Jurkat, Clone E6-1 (cell line): ENCODE measurements around the gene CYP27C1.
"Not testable (repeated sequence)": the region's sequence is repeated elsewhere in the genome, so short reads cannot be mapped to it uniquely, and the experiment has no call there.

ENCODE experiments used
- DNase-seq: peaks from one replicate; pipeline ENCODE4 v3.0.0-alpha.2; 2011; ENCODE audit warnings: low read depth, low spot score
- H3K4me3 ChIP-seq: 2 replicates; pipeline ENCODE4 v1.5.1; 2011; ENCODE audit warnings: mild to moderate bottlenecking, low read length, control low read depth, moderate library complexity

Gene CYP27C1

DNA sequence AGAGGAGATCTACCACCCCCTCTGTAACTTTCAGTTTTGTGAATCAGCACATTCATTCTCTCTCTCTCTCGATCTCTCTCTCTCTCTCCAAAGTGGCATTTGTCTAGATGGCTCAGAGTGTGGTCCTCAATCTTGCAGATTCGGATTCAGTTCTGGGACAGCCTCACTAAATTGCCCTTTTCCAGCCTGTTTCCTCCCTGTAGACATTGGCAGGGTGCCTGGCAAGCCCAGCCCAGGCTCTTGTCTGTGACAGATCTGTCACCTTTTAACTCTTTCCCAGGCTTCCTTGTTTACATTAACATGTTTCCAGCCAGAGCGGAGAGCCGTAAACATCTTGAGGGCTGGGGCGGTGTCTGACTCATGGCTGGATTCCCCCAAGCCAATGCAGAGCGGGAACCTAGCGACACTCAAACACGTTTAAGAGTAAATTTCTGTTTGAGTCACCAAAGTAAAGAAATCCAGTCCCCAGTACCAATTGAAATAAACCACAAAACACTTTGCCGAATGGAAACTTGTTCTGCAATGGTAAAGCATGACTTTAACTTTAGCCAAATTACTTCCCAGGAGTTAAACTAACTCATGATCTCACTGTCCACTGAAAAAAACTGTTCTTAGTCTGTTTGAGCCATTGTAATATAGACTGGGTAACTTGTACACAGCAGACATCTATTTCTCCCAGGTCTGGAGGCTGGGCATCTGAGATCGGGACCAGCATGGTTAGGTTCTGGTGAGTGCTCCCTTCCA, 6.6 kb upstream of the CYP27C1 start:
- DNase-seq: no peak
- H3K4me3 ChIP-seq: no peak overlapping the region

DNA sequence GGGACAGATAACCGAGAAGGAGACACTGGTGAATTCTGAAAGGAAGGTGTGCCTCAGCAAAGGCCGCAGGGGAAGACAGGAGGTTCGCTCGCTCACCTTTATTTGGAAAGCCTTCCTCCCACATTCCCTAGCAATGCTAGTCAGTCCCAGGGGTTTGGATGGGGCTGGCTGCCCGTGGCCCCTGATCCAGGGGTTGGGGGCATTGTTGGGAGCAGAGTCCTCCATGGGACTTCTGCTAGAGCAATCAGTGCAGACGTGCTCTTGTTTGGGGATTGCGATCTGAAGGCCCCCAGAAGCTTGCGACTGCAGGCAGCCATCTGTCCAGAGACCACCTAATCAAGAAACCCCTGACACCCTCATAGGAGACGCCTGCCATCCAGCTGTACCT, 6.0 kb upstream of the CYP27C1 start:
- no peak overlapping the region for H3K4me3 ChIP-seq
- no peak for DNase-seq

- no peak for DNase-seq
- H3K4me3 ChIP-seq: no peak overlapping the region
These were observed 5.3 kb upstream of the CYP27C1 start for GRCh38 chr2:127225186-127225960.

DNA sequence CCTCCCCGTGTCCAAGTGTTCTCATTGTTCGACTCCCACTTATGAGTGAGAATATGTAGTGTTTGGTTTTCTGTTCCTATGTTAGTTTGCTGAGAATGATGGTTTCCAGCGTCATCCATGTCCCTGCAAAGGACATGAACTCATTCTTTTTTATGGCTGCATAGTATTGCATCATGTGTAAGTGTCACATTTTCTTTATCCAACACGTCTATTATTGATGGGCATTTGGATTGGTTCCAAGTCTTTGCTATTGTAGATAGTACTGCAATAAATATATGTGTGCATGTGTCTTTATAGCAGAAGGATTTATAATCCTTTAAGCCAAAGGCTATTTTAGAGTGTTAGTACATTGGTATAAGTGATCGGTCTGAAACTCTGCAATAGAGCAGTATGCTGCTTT, 4.0 kb upstream of the CYP27C1 start:
- DNase-seq, H3K4me3 ChIP-seq: not testable (repeated sequence)

- DNase-seq: no peak
These were observed 849 bp upstream of the CYP27C1 start for GRCh38 chr2:127220768-127221527.

GRCh38 chr2:127219171-127220070, 678 bp downstream of the CYP27C1 start:
- no peak overlapping the region; the same call in 1 of the 2 replicates for H3K4me3 ChIP-seq
- DNase-seq: no peak

More at GRCh38 chr2:127220768-127221527, 849 bp upstream of the CYP27C1 start:
- no peak overlapping the region for H3K4me3 ChIP-seq

DNA sequence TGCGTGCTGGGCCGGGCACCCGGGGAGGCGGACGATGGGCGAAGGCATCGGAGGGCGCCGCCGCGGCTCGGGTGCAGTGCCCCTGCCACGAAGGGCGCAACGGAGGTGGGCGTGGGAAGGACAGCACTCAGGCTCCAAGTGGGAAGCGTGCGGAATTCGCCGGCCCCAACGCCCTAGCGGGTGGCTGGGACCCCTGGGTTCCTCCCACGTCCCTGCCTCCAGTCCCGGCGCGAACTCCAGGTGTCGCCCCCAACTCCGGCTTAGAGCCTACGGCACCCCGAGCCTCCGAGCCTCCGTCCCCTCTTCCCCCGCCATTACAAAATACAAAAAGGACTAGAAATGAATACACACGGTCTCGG, 1.3 kb downstream of the CYP27C1 start:
- H3K4me3 ChIP-seq: no peak overlapping the region

DNA sequence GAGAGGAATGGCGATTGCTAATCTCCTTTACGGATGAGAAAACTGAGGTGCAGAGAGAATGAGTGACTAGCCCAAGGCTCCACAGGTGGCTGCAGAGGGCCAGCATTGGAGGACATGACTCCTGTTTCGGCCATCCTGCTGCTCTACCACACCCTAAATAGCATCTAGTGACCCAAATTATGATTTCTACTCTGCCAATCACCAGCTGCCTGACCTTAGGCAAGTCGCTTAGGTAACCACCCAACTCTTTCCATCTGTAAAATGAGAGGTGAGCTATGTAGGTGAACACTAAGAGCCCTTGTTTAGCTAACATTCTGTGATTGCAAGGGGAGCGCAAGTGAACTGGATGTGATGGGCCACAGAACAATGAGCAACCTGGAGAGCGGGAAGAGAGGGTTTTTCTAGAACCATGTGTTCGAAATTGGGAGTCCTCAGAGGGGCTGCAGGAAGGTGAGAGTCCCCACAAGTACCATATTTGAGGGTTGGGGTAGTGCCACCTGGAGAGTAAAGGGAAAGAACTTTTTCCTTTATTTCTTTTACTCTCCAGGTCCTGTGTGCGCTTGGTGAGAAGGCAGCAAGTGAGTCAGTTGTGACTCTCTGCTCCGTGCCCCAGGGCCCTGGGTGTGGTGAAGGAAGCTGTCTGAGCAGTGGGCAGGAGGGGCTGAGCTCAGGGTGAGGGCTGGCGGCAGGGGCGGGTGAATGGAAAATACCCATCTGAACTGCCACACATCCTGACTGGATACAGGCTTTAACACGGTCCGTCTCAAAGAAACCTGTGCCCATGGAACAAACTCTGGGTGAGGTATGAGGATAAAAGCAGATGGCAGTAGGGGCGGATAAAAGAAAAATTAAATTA, 2.4 kb downstream of the CYP27C1 start:
- DNase-seq: no peak
- no peak overlapping the region for H3K4me3 ChIP-seq

More for the DNA sequence above, 1.3 kb downstream of the CYP27C1 start:
- no peak for DNase-seq

GRCh38 chr2:127216593-127216992, 3.5 kb downstream of the CYP27C1 start:
- H3K4me3 ChIP-seq: no peak overlapping the region
- DNase-seq: no peak

DNA sequence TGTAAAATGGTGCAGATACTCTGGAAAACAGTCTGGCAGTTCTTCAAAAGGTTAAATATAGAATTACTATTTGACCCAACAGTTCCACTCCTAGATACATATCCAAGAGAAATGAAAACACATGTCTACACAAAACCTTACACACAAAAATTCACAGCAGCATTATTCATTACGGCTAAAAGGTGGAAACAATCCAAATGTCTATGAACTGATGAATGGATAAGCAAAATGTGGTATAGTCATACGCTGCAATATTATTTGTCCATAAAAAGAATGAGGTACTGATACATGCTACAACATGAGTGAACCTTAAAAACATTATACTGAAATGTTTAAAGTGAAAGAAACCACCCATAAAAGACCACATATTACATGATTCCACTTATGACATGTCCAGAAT, 4.0 kb downstream of the CYP27C1 start:
- DNase-seq: no peak
- no peak overlapping the region for H3K4me3 ChIP-seq

DNA sequence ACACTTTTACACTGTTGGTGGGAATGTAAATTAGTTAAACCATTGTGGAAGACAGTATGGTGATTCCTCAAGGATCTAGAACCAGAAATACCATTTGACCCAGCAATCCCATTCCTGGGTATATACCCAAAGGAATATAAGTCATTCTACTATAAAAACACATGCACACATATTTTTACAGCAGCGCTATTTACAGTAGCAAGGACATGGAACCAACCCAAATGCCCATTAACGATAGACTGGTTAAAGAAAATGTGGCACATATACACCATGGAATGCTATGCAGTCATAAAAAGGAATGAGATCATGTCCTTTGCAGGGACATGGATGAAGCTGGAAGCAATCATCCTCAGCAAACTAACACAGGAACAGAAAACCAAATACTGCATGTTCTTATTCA, 5.9 kb downstream of the CYP27C1 start:
- DNase-seq, H3K4me3 ChIP-seq: not testable (repeated sequence)

GRCh38 chr2:127208313-127208712, 11.8 kb downstream of the CYP27C1 start:
- H3K4me3 ChIP-seq: no peak overlapping the region

DNA sequence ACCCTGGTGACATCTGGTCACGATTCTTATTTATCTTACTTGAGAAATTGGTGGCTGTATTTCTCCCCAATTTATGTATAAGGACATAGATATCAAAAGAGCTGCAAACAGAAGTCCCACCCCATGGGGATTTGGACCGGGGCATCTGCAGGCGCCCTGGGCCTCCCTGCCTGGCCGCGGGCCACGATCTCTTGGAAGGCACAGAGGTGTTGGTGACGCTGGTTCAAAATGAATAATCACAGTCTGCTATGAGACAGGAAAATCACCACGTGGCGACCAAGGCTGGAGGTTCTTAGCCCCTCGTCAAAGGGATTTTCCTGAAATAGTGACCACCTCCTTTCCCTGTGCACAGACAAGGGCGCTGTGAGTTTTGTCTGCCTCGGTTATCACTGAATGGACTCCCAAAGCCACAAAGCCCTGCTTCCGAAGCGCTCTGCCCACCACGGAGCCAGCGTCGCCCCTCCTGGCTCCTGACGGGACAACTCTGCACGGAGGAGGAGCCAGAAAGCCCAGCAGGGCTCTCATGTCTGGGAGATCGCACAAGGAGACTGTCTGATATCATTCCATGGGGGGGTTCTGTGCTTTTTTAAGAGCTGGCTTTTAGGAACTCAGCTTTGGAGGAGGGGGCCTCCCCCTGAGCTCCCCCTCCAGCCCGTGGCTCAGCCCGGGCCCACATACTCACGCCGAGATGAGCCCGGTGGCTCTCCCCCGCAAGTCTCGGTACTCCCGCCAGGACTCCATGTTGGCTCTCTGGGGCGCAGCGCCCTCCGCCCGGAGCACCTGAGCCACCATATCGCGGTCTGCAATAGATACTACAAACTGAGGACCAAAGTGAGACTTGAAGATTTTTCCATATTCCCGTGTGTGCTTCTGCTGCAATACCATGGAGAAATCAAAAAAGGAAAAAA, 14.6 kb downstream of the CYP27C1 start:
- no peak for DNase-seq
- H3K4me3 ChIP-seq: no peak overlapping the region

More at GRCh38 chr2:127208313-127208712, 11.8 kb downstream of the CYP27C1 start:
- DNase-seq: no peak

DNA sequence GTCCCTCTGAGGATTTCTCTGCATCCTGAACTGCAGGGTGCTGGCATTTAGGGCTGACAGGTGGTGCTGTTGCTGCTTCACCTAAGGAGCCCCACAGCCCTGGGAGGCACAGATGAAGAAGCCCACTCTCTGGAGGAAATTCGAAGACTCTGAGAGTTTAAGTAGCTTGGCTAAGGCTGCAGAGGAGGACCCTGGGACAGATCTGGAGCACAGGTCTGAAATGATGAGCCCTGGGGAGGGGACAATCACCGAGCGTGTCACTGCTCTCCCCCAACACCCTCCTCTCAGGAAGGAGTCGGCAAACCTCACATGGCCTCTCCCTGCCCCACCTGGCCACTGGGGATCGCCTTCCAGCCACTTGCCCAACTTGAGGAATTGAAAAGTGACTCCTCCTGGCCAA, 18.6 kb downstream of the CYP27C1 start:
- no peak overlapping the region for H3K4me3 ChIP-seq
- DNase-seq: no peak

DNA sequence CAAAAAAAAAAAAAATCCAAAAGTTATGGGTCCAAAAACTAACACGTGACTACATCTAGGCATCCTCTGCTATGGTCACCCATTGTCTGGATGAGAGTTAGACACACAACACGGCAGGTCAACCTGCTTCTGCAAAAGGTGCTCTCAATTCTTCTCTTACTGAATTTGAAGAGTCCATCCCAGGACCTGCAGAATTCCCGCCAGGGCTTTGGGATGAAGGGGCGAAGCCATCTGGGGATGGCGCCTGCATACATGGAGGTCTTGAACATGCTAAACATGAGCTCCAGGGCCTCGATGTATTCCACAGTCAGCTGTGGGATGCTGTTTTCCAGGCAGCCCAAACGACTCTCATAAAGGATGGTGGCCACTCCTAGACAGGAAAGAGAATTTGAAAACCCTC, 19.1 kb downstream of the CYP27C1 start:
- no peak for DNase-seq

GRCh38 chr2:127199223-127199622, 20.9 kb downstream of the CYP27C1 start:
- DNase-seq: no peak
- no peak overlapping the region for H3K4me3 ChIP-seq

More for the DNA sequence above, 19.1 kb downstream of the CYP27C1 start:
- no peak overlapping the region for H3K4me3 ChIP-seq
